Chondrocyte (in vitro differentiated cells): ENCODE data around the gene AGRN. TPM values are rescaled to one million over a fixed set of nuclear protein-coding genes. Genes with fewer than 3 reads are reported as not detected.
"Not testable (repeated sequence)": the region's sequence is repeated elsewhere in the genome, so short reads cannot be mapped to it uniquely, and the experiment has no call there.

Experiments used
- DNase-seq: peaks from one replicate; pipeline ENCODE4 v3.0.0; 2021; ENCODE audit warnings: mixed read lengths, low spot score
- H3K27ac Mint-ChIP-seq: one replicate; pipeline ENCODE4 v1.8.0; 2021; ENCODE audit warnings: mild to moderate bottlenecking, moderate library complexity, mixed read lengths; ENCODE audit not compliant: unreplicated experiment
- H3K27me3 Mint-ChIP-seq: 2 replicates; pipeline ENCODE4 v1.8.0; 2021; ENCODE audit warnings: low read depth, mixed read lengths
- H3K36me3 Mint-ChIP-seq: 2 replicates; pipeline ENCODE4 v1.8.0; 2021; ENCODE audit warnings: low read depth, mixed read lengths
- H3K4me1 Mint-ChIP-seq: 2 replicates; pipeline ENCODE4 v1.8.0; 2021; ENCODE audit warnings: low read depth, mild to moderate bottlenecking, mixed read lengths
- H3K4me3 Mint-ChIP-seq: one replicate; pipeline ENCODE4 v1.8.0; 2021; ENCODE audit warnings: mild to moderate bottlenecking, moderate library complexity, mixed read lengths; ENCODE audit not compliant: unreplicated experiment
- H3K9me3 Mint-ChIP-seq: 2 replicates; pipeline ENCODE4 v1.8.0; 2021; ENCODE audit warnings: low read depth, mixed read lengths
- CTCF ChIP-seq: fragments of 200-600 bp; sonication (generic); IDR thresholded peaks from 2 replicates; pipeline ENCODE4 v1.5.0; 2021; ENCODE audit warnings: antibody characterized with exemption, mild to moderate bottlenecking, moderate library complexity
- total RNA-seq: library from RNA; stranded (reverse); gene quantifications from 3 replicates; pipeline ENCODE4 v1.2.1, GENCODE V29; 2021

AGRN gene
- total RNA-seq, 1 donor from 2014 or later, result 221 TPM

- Mint-ChIP-seq H3K4me1 (peaks cover 8% of the 10 kb centered on the region), H3K4me3 (no peak overlapping the region), H3K27ac (no peak overlapping the region), H3K9me3 (no peaks in the 10 kb centered on the region), H3K27me3 (no peaks in the 10 kb centered on the region), H3K36me3 (no peaks in the 10 kb centered on the region)
- DNase-seq, result peak; percentile 92
- no peak for TF ChIP-seq CTCF
Observed at GRCh38 chr1:1075148-1075935, 55.4 kb downstream of the AGRN start.

GRCh38 chr1:1077396-1077795 lies 57.5 kb downstream of the AGRN start:
- H3K27ac Mint-ChIP-seq, DNase-seq, H3K36me3 Mint-ChIP-seq, H3K4me3 Mint-ChIP-seq, H3K27me3 Mint-ChIP-seq, H3K4me1 Mint-ChIP-seq, H3K9me3 Mint-ChIP-seq: not testable (repeated sequence)

GRCh38 chr1:1079408-1080121 lies 59.6 kb downstream of the AGRN start:
- no peak for TF ChIP-seq CTCF
- H3K27ac Mint-ChIP-seq, result peak overlapping the region; percentile 88
- H3K36me3 Mint-ChIP-seq, result peaks cover 2% of the 10 kb centered on the region
- peak overlapping the region; percentile 62 for H3K4me3 Mint-ChIP-seq
- DNase-seq, result peak; percentile 95
- peaks cover 9% of the 10 kb centered on the region for H3K4me1 Mint-ChIP-seq
- no peaks in the 10 kb centered on the region for H3K9me3 Mint-ChIP-seq
- H3K27me3 Mint-ChIP-seq, result no peaks in the 10 kb centered on the region

- Mint-ChIP-seq H3K9me3 (no peaks in the 10 kb centered on the region), H3K4me3 (peak overlapping the region; percentile 62), H3K4me1 (peaks cover 9% of the 10 kb centered on the region), H3K27me3 (no peaks in the 10 kb centered on the region), H3K27ac (peak overlapping the region; percentile 91), H3K36me3 (peaks cover 2% of the 10 kb centered on the region)
- no peak for TF ChIP-seq CTCF
- DNase-seq, result peak; percentile 91
Observed at GRCh38 chr1:1080122-1080757, 60.3 kb downstream of the AGRN start.

- Mint-ChIP-seq H3K36me3 (peaks cover 2% of the 10 kb centered on the region), H3K4me1 (peaks cover 9% of the 10 kb centered on the region), H3K9me3 (no peaks in the 10 kb centered on the region), H3K27me3 (no peaks in the 10 kb centered on the region), H3K27ac (no peak overlapping the region), H3K4me3 (no peak overlapping the region)
- TF ChIP-seq CTCF, result no peak
- DNase-seq, result peak; percentile 92
Observed at GRCh38 chr1:1080951-1081310, 61.0 kb downstream of the AGRN start.
